HEK293 (cell line): Measurements from ENCODE around the gene FAM193A.

ENCODE experiments used
- HOXC10 ChIP-seq: sonication (generic); formaldehyde crosslinking; IDR thresholded peaks from 2 replicates; pipeline ENCODE4 v1.8.1; 2023; ENCODE audit warnings: mild to moderate bottlenecking, missing genetic modification reagents
- ZNF664 ChIP-seq: fragments of 450-650 bp; formaldehyde crosslinking; IDR thresholded peaks from 2 replicates; pipeline ENCODE4 v1.5.1; 2016; ENCODE audit warnings: missing biosample characterization, missing genetic modification characterization
- TF ChIP-seq, protein P1 (sequence below): fragments of 450-650 bp; formaldehyde crosslinking; IDR thresholded peaks from 2 replicates; pipeline ENCODE4 v1.5.1; 2016; ENCODE audit warnings: missing biosample characterization, missing genetic modification characterization
- TF ChIP-seq, protein P2 (sequence below): fragments of 450-650 bp; formaldehyde crosslinking; IDR thresholded peaks from 2 replicates; pipeline ENCODE4 v1.5.1; 2017; ENCODE audit warnings: missing biosample characterization, missing genetic modification characterization

DNA sequence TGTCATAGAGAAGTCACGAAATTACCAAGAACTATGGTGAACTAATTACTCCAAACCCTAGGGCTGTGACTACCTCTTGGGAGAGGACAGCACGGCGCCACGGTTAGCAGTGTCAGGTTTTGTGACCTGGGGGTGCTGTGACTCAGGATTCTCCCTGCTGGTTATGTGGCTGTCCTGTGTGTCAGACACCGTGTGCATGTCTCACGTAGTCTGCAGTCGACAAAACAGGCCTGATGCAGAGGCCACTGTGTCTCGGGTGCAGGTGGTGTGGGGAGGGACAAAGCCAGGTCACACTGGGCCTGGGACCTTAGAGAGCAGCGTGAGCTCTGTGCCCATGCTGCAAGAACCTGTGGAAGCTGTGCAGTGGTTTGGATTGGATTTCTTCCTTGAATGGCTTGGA lies 185.6 kb downstream of the FAM193A start:
- TF ChIP-seq ZNF664 (tag by site-specific recombination) (no peak), HOXC10 (CRISPR knock-in tag) (no peak)
- TF ChIP-seq, protein P1, sequence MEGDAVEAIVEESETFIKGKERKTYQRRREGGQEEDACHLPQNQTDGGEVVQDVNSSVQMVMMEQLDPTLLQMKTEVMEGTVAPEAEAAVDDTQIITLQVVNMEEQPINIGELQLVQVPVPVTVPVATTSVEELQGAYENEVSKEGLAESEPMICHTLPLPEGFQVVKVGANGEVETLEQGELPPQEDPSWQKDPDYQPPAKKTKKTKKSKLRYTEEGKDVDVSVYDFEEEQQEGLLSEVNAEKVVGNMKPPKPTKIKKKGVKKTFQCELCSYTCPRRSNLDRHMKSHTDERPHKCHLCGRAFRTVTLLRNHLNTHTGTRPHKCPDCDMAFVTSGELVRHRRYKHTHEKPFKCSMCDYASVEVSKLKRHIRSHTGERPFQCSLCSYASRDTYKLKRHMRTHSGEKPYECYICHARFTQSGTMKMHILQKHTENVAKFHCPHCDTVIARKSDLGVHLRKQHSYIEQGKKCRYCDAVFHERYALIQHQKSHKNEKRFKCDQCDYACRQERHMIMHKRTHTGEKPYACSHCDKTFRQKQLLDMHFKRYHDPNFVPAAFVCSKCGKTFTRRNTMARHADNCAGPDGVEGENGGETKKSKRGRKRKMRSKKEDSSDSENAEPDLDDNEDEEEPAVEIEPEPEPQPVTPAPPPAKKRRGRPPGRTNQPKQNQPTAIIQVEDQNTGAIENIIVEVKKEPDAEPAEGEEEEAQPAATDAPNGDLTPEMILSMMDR (tag by site-specific recombination): no peak
- TF ChIP-seq, protein P2, sequence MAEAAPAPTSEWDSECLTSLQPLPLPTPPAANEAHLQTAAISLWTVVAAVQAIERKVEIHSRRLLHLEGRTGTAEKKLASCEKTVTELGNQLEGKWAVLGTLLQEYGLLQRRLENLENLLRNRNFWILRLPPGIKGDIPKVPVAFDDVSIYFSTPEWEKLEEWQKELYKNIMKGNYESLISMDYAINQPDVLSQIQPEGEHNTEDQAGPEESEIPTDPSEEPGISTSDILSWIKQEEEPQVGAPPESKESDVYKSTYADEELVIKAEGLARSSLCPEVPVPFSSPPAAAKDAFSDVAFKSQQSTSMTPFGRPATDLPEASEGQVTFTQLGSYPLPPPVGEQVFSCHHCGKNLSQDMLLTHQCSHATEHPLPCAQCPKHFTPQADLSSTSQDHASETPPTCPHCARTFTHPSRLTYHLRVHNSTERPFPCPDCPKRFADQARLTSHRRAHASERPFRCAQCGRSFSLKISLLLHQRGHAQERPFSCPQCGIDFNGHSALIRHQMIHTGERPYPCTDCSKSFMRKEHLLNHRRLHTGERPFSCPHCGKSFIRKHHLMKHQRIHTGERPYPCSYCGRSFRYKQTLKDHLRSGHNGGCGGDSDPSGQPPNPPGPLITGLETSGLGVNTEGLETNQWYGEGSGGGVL (tag by site-specific recombination): no peak
